GM19240 (cell line): ENCODE data around the gene NR3C1.

ENCODE experiments used
- DNase-seq: peaks from one replicate; pipeline ENCODE4 v3.0.0; 2011; ENCODE audit warnings: low spot score; ENCODE audit not compliant: insufficient read length

NR3C1 gene

GRCh38 chr5:143426437-143426991 is 23.0 kb upstream of the NR3C1 start:
- DNase-seq, result no peak

DNA sequence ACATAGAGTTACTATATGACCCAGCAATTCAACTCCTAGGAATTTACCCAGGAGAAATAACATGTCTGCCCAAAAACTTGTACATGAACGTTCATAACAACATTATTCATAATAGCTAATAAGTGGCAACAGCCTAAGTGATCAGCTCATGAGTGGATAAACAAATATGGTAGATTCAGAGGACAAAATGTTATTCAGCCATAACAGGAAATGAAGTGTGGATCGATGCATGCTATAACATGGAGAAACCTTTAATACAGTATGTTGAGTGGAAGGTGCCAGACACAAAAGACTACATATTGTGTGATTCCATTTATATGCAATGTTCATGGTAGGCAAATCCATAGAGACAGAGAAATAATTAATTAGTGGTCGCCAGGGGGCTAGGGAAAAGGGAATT is 22.3 kb upstream of the NR3C1 start:
- no peak for DNase-seq

DNA sequence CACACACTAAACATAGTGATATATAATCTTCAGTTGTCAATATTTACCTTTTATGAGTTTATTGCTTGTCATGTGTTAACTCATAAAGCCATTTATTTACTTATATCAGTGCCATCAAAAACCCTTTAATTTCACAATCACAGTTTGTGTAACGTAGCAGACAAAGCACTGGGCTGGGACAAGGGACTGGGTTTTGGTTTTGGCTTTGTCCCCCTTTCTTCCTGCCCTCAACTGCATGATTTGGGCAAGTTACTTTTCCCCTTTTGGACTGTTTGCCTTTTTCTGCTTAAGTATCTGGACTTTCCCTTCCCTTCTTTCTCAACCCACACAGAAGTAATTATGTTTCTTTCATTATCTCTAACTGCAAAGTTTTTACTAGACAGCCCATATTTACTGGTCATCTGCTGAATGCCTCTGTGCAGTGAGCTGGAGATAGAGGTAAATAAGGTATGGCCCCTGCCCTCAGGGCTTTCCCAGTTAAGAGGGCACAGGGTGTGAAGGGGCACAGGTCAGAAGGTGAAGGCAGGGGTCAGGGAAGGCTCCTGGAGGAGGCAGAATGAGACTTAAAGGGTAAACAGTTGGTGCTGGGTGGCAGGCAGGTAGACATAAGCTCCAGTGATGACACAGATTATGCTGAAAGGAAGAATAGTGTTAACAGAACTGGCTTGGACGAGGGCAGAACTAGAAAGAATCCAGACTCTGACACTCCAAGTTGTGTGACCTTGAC is 14.8 kb upstream of the NR3C1 start:
- DNase-seq, result no peak

- no peak for DNase-seq
Observed at GRCh38 chr5:143417503-143418139, 14.1 kb upstream of the NR3C1 start.

GRCh38 chr5:143416411-143416810 is 12.9 kb upstream of the NR3C1 start:
- no peak for DNase-seq

- DNase-seq, result no peak
Observed at GRCh38 chr5:143413958-143414669, 10.6 kb upstream of the NR3C1 start.

DNA sequence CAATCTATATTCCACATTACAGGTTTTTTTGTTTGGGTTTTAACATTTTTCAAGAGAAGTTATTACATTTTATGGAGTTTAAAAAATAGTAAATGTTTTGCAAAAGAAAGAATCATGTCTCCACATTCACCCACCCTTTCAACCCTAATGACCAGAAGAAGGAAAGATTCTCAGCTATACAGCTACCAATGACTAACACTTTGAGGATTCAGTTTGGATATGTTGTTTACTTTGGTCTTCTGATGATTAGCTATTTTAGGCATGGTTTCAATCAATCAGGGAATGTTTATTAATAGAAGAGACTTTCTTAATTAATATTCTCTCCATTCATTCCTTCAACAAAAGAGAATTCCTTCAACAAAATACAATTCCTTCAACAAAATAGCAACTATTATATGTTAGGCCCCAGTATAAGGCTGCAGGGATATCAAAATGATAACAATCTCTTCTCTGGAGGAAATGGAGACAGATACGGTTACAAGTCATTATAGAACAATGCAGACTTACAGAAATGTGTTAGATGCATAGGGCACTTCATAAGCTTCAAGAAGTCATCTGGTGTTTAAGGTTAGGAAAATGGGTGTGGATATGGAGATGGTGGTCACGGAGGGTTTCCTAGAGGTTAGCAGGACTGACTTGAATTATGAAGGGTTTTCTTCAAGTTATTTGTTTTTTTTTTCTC is 9.3 kb upstream of the NR3C1 start:
- no peak for DNase-seq

- no peak for DNase-seq
Observed at GRCh38 chr5:143409926-143410325, 6.4 kb upstream of the NR3C1 start.

DNA sequence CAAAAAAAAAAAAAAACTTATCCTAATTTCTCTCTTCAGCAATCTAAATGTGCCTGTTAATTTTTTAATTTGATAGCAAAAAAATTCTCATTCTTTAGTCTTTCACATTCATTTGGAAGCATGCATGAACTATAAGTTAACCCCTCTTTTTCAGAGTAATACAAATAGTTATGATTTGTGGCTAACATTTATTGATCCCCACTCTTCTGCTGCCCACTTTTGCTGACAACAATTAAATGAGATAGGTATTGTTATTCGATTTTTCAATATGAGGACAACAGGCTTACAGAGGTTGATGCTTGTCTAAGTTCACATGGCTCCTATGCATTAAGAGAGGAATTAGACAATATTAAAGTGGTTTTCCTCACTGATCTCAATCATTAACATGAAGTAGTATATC is 2.9 kb upstream of the NR3C1 start:
- no peak for DNase-seq

- DNase-seq, result no peak
Observed at GRCh38 chr5:143405849-143406098, 2.3 kb upstream of the NR3C1 start.

GRCh38 chr5:143405063-143405848 is 1.8 kb upstream of the NR3C1 start:
- DNase-seq, result no peak

DNA sequence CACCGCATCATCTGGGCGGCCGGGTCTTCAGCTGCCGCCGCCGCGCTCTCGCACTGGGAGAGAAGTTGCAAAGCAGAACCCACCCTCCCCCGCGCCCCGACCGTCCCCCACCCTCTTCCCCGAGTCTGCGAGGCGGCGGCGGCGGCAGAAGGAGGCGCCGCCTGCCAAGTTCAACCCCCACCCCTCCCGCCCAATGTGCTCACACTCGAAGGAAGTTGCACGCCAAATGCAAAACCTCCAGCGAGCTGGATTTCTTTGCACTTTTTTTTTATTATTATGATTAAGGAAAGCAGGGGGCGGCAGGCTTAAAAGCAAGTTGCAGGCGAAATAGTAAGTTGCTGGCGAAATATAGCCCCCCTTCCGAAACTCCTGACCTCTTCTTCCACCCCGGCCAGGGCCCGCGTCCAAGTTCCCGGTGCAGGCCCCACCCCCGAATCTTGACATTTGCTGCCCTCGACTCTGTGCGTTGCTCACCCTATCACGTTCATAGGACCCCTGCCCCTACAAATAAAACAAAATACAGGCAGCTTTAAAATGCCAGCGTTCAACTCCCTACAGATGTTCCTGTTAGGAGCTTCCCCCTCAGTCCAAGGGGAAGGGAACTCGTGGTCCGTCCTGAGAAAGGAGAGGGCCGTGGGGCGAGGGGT is 1.1 kb upstream of the NR3C1 start:
- no peak for DNase-seq

DNA sequence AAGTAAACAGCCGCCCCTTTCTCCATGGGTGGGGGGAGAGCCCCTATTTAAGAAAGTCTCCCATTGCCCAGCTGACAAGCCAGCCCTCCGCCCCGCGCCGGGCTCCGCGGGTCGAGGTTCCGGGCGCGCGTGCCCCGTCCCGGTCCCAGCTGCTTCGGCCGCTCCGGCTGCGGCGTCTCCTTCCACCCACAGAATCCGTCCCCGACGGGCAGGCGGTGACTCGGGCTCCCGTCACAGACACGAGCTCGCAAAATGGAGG is 223 bp downstream of the NR3C1 start:
- no peak for DNase-seq

- no peak for DNase-seq
Observed at GRCh38 chr5:143402553-143403333, 743 bp downstream of the NR3C1 start.

- DNase-seq, result no peak
Observed at GRCh38 chr5:143402017-143402552, 1.4 kb downstream of the NR3C1 start.

GRCh38 chr5:143401227-143402016 is 2.1 kb downstream of the NR3C1 start:
- DNase-seq, result no peak

- no peak for DNase-seq
Observed at GRCh38 chr5:143400541-143401226, 2.8 kb downstream of the NR3C1 start.
